ENCODE results near the gene C15orf61. TPM values are rescaled to one million over a fixed set of nuclear protein-coding genes. Genes with fewer than 3 reads are reported as not detected.

C15orf61 gene
- total and polyA plus RNA-seq, 2 of the 13 experiments (the other 11 are each of a cell fraction or from before 2014, with no cell fraction given), result 2.1 to 6.6 TPM

DNA sequence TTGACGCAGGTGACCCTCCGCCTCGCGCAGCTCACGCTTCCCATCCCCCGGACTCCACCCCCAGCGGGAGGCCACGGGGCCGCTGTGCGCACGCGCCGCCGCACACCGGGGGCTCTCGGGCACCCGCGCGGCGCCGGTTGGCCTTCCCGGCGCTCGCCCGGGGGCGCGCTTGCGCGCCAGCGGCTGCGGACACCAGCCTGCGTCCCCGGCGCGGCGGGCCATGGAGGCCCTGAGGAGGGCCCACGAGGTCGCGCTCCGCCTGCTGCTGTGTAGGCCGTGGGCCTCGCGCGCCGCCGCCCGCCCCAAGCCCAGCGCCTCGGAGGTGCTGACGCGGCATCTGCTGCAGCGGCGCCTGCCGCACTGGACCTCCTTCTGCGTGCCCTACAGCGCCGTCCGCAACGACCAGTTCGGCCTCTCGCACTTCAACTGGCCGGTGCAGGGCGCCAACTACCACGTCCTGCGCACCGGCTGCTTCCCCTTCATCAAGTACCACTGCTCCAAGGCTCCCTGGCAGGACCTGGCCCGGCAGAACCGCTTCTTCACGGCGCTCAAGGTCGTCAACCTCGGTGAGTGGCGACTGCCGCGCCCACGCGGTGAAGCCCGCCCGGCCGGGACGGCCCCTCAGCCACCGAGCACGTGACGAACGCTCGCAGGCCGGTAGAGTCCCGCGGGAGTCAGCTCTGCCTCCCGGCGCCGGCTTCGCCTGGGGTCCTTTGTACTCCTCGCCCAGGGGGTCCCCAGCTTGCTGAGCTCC is at the start of gene C15orf61 (continued):
- TF ChIP-seq EHMT2 (IDR thresholded peaks at IDR 0.05; ENCODE audit: borderline replicate concordance, low read depth, low read length) (no peak), MYC (CRISPR knock-in tag; IDR thresholded peaks at IDR 0.05; ENCODE audit: borderline replicate concordance) (peak; percentile 95), DNMT1 (CRISPR knock-in tag; IDR thresholded peaks at IDR 0.05) (peak; percentile 60; the same call in 1 of the 2 replicates), ZFX (CRISPR knock-in tag; IDR thresholded peaks at IDR 0.05; ENCODE audit: low read depth) (peak; percentile 99), IKZF4 (CRISPR knock-in tag; IDR thresholded peaks at IDR 0.05; ENCODE audit: borderline replicate concordance, low read depth, not compliant biosample characterization) (no peak), MZF1 (CRISPR knock-in tag; IDR thresholded peaks at IDR 0.05; ENCODE audit: borderline replicate concordance) (no peak), ZBTB3 (CRISPR knock-in tag; IDR thresholded peaks at IDR 0.05; ENCODE audit: borderline replicate concordance, low read depth) (no peak; the same call in 1 of the 2 replicates), ZNF749 (CRISPR knock-in tag; IDR thresholded peaks at IDR 0.05; ENCODE audit: borderline replicate concordance) (peak; percentile 87), ZNF709 (CRISPR knock-in tag; IDR thresholded peaks at IDR 0.05) (peak; percentile 90), ZFP36L1 (CRISPR knock-in tag; IDR thresholded peaks at IDR 0.05) (0 out of 2 replicates have a peak, but pooled peaks have one; percentile 78), POLR2AphosphoS2 (IDR thresholded peaks at IDR 0.05; ENCODE audit: low read depth, low read length) (no peak), ZNF333 (CRISPR knock-in tag; IDR thresholded peaks at IDR 0.05; ENCODE audit: borderline replicate concordance) (peak; percentile 93; the same call in 1 of the 2 replicates), U2AF1 (optimal IDR thresholded peaks at IDR 0.05; ENCODE audit: low read depth, low read length) (no peak), POGZ (CRISPR knock-in tag; IDR thresholded peaks at IDR 0.05) (peak; percentile 72), NFYB (CRISPR knock-in tag; IDR thresholded peaks at IDR 0.05) (peak; percentile 46), SOX6 (IDR thresholded peaks at IDR 0.05) (no peak), SOX6 (CRISPR knock-in tag; IDR thresholded peaks at IDR 0.05) (peak; percentile 56; the same call in 1 of the 2 replicates), AGO2 (optimal IDR thresholded peaks at IDR 0.05; ENCODE audit: low read depth, low read length) (peak; percentile 91), ZFP82 (CRISPR knock-in tag; IDR thresholded peaks at IDR 0.05; ENCODE audit: borderline replicate concordance) (peak; percentile 56; the same call in 1 of the 2 replicates), IRX3 (CRISPR knock-in tag; IDR thresholded peaks at IDR 0.05; ENCODE audit: borderline replicate concordance, low read depth) (peak; percentile 68; the same call in 1 of the 2 replicates), ZNF232 (CRISPR knock-in tag; IDR thresholded peaks at IDR 0.05; ENCODE audit: borderline replicate concordance) (peak; percentile 91), KAT8 (CRISPR knock-in tag; IDR thresholded peaks at IDR 0.05) (peak; percentile 70), ZNF124 (CRISPR knock-in tag; IDR thresholded peaks at IDR 0.05) (no peak), ISX (CRISPR knock-in tag; conservative IDR thresholded peaks at IDR 0.05) (peak; percentile 73; the same call in 1 of the 2 replicates), ZNF564 (CRISPR knock-in tag; IDR thresholded peaks at IDR 0.05) (peak; percentile 13; the same call in 1 of the 2 replicates), HDAC6 (IDR thresholded peaks at IDR 0.05; ENCODE audit: low read depth, low read length) (no peak)
- TF ChIP-seq, protein P1, sequence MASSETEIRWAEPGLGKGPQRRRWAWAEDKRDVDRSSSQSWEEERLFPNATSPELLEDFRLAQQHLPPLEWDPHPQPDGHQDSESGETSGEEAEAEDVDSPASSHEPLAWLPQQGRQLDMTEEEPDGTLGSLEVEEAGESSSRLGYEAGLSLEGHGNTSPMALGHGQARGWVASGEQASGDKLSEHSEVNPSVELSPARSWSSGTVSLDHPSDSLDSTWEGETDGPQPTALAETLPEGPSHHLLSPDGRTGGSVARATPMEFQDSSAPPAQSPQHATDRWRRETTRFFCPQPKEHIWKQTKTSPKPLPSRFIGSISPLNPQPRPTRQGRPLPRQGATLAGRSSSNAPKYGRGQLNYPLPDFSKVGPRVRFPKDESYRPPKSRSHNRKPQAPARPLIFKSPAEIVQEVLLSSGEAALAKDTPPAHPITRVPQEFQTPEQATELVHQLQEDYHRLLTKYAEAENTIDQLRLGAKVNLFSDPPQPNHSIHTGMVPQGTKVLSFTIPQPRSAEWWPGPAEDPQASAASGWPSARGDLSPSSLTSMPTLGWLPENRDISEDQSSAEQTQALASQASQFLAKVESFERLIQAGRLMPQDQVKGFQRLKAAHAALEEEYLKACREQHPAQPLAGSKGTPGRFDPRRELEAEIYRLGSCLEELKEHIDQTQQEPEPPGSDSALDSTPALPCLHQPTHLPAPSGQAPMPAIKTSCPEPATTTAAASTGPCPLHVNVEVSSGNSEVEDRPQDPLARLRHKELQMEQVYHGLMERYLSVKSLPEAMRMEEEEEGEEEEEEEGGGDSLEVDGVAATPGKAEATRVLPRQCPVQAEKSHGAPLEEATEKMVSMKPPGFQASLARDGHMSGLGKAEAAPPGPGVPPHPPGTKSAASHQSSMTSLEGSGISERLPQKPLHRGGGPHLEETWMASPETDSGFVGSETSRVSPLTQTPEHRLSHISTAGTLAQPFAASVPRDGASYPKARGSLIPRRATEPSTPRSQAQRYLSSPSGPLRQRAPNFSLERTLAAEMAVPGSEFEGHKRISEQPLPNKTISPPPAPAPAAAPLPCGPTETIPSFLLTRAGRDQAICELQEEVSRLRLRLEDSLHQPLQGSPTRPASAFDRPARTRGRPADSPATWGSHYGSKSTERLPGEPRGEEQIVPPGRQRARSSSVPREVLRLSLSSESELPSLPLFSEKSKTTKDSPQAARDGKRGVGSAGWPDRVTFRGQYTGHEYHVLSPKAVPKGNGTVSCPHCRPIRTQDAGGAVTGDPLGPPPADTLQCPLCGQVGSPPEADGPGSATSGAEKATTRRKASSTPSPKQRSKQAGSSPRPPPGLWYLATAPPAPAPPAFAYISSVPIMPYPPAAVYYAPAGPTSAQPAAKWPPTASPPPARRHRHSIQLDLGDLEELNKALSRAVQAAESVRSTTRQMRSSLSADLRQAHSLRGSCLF (CRISPR knock-in tag; IDR thresholded peaks at IDR 0.05; ENCODE audit: borderline replicate concordance), result peak; percentile 80; the same call in 1 of the 2 replicates
